Right cardiac atrium (tissue), 5 donors: ENCODE measurements around the gene GUCA1A. TPM values are rescaled to one million over a fixed set of nuclear protein-coding genes. Genes with fewer than 3 reads are reported as not detected.

ENCODE experiments used
- ATAC-seq, 2 donors: fragments of 200-7000 bp; cut with Tn5 transposase; one replicate each; pipeline versions ENCODE4 v1.8.0 to v1.9.1; 2020; ENCODE audit warnings: moderate library complexity in 2 of 2, mild to moderate bottlenecking in 1 of 2
- DNase-seq, 3 donors: peaks; one replicate each; pipeline ENCODE4 v3.0.0-alpha.2; 2020
- H3K27ac ChIP-seq: one replicate; pipeline ENCODE4 v1.5.1; 2013; ENCODE audit warnings: mild to moderate bottlenecking, low read length, control low read depth, moderate library complexity
- H3K27me3 ChIP-seq: one replicate; pipeline ENCODE4 v1.6.1; 2013; ENCODE audit not compliant: control insufficient read depth, insufficient read depth
- H3K4me1 ChIP-seq: one replicate; pipeline ENCODE4 v1.6.1; 2013; ENCODE audit warnings: low read length; ENCODE audit not compliant: control insufficient read depth, insufficient read depth
- H3K4me3 ChIP-seq: one replicate; pipeline ENCODE4 v1.5.1; 2013; ENCODE audit warnings: low read length, control low read depth
- H3K9me3 ChIP-seq: one replicate; pipeline ENCODE4 v1.6.1; 2013; ENCODE audit warnings: low read length; ENCODE audit not compliant: control insufficient read depth
- WGBS: extraction: QIAGEN DNeasy Blood & Tissue Kit; methylation state at CpG from one replicate; pipeline ENCODE4 v1.1.7; 2013; 5-methylcytosine and 5-hydroxymethylcytosine counted together
- intact Hi-C, 4 donors: fragments of 100-400 bp; cut with DNase I; formaldehyde crosslinking; loops; one replicate each; pipeline versions ENCODE4 v1.11.0 to v1.14.0; 2022 to 2023
- polyA plus RNA-seq: library from polyadenylated mRNA; stranded (reverse); fragments of 200-250 nt; gene quantifications from one replicate; pipeline ENCODE4 v1.2.3, GENCODE V29; 2013
- total RNA-seq, 4 donors: library from RNA; stranded (reverse); fragmentation: NEBNext Ultra II Directional; extraction: Animal tissue kit (Norgen Biotek cat#: 25700); gene quantifications; one replicate each; pipeline ENCODE4 v1.2.1, GENCODE V29; 2021
- donor health status: healthy with polysubstance abuse.
- donor health status: DM: no; HTN: yes; CAD: no.
- donor health status: DM: no; HTN: no; CAD: no.
- donor health status: DM: no; HTN: yes; CAD: no; lungs with severe emphysema.
- donor health status: DM: yes; HTN: yes; CAD: no.

Gene GUCA1A
- total and polyA plus RNA-seq, 5 donors, result not detected

DNA sequence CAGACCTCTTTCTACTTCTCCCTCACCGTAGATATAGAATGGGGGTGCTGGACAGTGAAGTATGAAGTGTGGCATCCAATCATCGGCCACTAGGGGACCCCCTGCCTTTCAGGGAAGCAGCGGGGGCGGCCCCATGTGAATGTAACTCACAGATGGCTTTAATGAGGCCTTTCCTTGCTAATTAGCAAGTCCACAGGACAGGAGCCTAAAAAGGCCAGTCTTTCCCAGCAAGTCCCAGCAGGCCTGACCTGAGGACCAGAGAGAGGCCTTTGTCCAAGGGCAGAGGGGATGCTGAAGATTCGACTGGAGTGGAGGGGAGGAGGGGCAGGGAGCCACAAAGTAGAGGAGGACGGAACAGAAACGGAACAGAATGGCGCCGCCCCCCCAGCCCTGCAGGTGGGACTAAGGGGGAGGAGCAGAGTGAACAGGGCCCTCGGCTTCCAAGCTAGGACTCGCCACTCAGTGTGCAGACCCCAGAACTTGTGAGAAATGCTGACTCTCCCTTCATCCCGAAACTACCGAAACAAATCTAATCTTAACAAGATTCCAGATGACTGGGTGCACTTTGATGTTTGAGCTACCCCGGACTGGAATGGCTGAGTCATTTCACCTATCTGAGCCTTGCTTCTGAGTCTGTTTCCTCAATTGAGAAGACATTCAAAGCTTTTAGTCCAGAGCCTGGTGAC lies 36.5 kb upstream of the GUCA1A start:
- peak in 1 of 2 donors; percentile 26 for ATAC-seq
- Histone ChIP-seq H3K4me1 (no peaks in the 10 kb centered on the region), H3K4me3 (no peak overlapping the region), H3K27me3 (no peaks in the 10 kb centered on the region), H3K9me3 (no peaks in the 10 kb centered on the region), H3K27ac (no peak overlapping the region)
- DNase-seq, result no peak
- intact Hi-C loops, result no loop called here
- 59% methylated on average over 14 of the region's 14 CpGs for WGBS

DNA sequence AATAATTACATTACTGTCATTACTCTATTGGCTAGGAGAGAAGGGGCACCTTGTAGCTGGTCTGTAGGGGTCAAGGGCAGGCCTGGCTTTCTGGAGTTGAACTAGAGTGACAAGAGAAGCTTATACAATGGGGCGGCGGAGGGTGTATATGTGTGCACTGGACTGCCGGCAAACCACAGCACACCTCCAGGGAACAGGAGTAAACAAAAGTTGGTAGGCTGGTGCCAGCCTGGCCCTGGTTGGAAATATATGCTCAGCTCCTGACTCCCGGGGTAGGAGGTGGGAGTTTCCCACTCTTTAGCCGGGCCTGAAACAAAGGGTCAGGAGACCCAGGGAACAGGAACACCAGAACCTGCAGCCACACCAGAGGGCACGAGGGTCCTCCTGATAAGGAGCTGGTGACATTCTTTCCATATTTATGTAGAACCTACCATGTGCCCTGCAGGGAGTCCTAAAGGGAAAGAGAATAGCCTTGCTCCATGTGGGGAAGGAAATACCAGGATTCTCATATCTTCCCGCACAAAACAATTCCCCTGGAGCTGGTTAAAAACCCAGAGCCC lies 35.9 kb upstream of the GUCA1A start:
- Histone ChIP-seq H3K4me3 (no peak overlapping the region), H3K27ac (no peak overlapping the region), H3K9me3 (no peaks in the 10 kb centered on the region), H3K4me1 (no peaks in the 10 kb centered on the region), H3K27me3 (no peaks in the 10 kb centered on the region)
- intact Hi-C loops, result no loop called here
- peak in 1 of 2 donors; percentile 31 for ATAC-seq
- DNase-seq, result no peak
- WGBS, result 81% methylated on average over 7 of the region's 7 CpGs

DNA sequence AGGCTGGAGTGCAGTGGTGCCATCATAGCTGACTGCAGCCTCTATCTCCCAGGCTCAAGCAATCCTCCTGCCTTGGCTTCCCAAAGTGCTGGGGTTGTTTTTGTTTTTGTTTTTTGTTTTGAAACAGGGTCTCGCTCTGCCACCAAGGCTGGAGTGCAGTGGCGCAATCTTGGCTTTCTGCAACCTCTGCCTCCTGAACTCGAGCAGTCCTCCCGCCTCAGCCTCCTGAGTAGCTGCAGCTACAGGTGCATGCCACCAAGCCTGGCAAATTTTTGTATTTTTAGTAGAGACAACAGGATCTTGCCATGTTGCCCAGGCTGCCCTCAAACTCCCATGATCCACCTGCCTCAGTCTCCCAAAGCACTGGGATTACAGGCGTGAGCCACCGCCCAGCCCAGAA lies 35.0 kb upstream of the GUCA1A start:
- no peaks in the 10 kb centered on the region for H3K4me1 ChIP-seq
- no peak overlapping the region for H3K4me3 ChIP-seq
- WGBS, result 94% methylated on average over 6 of the region's 6 CpGs
- no peak overlapping the region for H3K27ac ChIP-seq
- intact Hi-C loops, result no loop called here
- H3K9me3 ChIP-seq, result no peaks in the 10 kb centered on the region
- H3K27me3 ChIP-seq, result no peaks in the 10 kb centered on the region
- DNase-seq, result no peak
- no peak for ATAC-seq

DNA sequence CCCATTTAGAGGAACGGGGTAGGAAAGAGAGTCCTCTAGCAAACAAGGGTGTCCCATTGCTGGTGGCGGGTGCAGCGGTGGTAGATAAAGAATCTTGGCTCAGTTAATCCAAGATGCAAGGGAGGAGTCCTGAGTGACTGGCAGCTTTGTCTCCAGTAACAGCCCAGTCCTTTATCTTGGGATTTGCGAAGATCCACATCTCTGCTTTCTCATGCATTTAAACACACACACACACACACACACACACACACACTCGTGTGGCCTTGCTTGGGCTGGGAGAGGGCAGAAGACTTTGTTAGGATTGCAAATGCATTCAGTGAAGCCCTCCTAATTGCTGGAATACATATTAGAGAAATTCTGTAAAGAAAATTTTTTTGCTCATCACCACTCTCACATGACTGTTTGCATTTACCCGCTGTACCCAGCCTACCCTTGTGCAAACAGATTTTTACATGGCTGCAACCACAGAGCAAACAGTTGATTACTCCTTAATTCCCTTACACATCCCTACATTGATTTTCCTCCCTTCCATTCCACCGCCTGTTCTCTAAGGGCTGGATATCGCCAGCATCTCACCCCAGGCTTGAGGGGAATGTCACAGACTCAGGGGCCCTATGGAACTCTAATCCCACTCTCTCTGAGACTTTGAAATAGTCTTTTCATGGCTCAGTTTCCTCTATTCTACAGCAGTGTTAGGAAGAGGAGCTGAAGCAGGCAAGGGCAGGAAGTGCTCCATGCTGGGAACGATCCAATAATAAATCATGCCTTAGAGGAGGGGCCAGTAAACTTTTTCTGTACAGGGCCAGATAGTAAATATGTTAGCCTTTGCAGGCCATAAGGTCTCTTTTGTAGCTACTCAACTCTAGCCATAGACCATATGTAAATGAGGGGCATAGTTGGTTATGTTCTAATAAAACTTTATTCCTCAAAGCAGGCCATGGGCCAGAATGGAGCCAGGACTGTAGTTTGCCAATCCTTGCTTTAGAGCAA lies 34.2 kb upstream of the GUCA1A start:
- Histone ChIP-seq H3K9me3 (no peaks in the 10 kb centered on the region), H3K27me3 (no peaks in the 10 kb centered on the region), H3K4me1 (no peaks in the 10 kb centered on the region), H3K27ac (no peak overlapping the region), H3K4me3 (no peak overlapping the region)
- intact Hi-C loops, result no loop called here
- no peak for DNase-seq
- WGBS, result 59% methylated on average over 9 of the region's 9 CpGs
- ATAC-seq, result no peak

DNA sequence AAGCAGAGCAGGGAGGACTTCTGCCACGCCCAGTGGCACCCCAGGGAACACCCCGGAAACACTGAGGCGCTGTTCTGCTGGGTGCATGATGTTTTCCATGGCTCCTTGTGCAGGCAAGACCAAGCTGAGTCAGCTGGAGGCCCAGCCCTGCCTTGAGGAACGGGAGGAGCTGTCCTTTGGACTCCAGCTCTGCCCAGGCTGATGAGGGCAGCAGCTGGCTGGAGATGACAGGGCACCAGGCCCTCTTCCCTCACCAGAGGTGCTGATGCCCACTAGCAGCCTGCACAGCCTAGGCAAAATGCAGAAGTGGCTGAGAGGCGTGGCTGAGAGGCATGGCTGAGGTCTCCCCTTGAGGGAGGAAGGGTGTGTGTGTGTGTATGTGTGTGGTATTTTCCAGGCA lies 33.1 kb upstream of the GUCA1A start:
- no peaks in the 10 kb centered on the region for H3K4me1 ChIP-seq
- DNase-seq (peak in 1 of 3 donors; percentile 69), ATAC-seq (no peak)
- no peaks in the 10 kb centered on the region for H3K9me3 ChIP-seq
- H3K27me3 ChIP-seq, result no peaks in the 10 kb centered on the region
- WGBS, result 85% methylated on average over 5 of the region's 5 CpGs
- H3K4me3 ChIP-seq, result no peak overlapping the region
- no peak overlapping the region for H3K27ac ChIP-seq
- intact Hi-C loops, result no loop called here

DNA sequence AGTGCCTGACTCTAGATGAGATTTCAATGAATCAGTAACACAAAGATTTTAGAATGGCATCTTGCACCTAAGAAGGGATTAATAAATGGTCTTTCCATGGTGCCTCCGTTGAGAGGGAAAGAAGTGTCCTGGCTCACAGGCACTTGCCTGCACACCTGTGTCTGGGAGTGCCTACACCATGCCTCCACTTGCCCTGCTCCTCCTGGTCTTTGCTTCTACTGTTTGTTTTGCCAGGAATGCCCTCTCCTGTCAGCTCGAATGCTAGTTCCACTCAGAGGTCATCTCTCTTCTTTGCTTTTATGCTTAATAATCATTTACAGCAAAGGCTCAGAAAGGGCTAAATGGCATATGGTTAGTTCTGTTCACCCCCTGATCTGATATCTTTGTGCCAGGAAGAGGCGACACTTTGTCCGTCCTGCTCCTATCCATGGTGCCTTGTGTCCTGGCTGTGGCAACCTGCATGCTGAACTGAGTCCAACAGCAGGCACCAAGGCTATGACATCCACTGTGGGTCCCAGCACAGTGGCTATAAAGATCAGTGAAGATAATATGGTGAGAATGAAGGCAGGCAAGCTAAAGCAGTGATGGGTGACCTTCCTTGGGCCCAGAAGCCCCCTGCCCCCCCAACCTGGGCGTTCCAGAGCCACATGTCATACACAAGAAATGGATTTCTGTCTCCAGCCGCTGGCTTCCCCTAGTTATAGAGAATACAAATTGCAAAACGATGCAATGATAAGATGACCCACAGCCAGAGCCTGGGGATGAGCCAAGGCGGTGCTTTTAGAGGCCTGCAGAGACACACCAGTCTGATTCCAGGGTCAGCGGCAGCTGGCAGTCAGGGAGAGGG lies 32.2 kb upstream of the GUCA1A start:
- 76% methylated on average over 9 of the region's 9 CpGs for WGBS
- no peaks in the 10 kb centered on the region for H3K27me3 ChIP-seq
- no peaks in the 10 kb centered on the region for H3K4me1 ChIP-seq
- intact Hi-C loops, result no loop called here
- H3K27ac ChIP-seq, result no peak overlapping the region
- no peaks in the 10 kb centered on the region for H3K9me3 ChIP-seq
- no peak overlapping the region for H3K4me3 ChIP-seq
- DNase-seq, result no peak
- ATAC-seq, result peak in 1 of 2 donors; percentile 13

DNA sequence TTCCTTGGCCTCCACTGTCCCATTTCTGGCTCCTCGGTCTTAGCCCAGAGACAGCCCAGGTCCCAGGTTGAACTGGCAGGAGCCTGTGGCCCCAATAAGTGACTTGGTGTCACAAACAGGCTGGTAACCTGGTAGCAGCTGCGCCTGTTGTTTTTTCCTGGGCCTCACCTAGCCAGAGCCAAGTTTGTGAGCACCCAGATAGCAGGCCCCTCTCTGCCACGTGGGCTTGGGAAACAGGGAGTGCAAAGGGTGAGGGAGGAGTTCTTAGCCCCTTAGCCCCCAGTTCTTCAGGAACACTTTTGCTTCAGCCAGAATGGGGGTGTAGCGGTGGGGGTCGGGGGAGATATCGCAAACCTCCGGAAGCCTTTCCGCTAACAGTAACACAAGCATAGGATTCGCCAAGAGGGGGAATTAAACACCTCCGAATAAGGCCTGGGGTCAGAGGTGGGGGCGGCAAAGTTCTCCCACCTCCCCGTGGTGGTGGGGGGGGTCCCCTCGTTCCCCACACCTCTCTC lies 31.5 kb upstream of the GUCA1A start:
- no peaks in the 10 kb centered on the region for H3K9me3 ChIP-seq
- no peak for DNase-seq
- H3K27me3 ChIP-seq, result no peaks in the 10 kb centered on the region
- peak in 1 of 2 donors; percentile 17 for ATAC-seq
- intact Hi-C loops, result no loop called here
- H3K4me3 ChIP-seq, result peak overlapping the region; percentile 40
- H3K27ac ChIP-seq, result no peak overlapping the region
- H3K4me1 ChIP-seq, result no peaks in the 10 kb centered on the region
- WGBS, result 48% methylated on average over 13 of the region's 13 CpGs

DNA sequence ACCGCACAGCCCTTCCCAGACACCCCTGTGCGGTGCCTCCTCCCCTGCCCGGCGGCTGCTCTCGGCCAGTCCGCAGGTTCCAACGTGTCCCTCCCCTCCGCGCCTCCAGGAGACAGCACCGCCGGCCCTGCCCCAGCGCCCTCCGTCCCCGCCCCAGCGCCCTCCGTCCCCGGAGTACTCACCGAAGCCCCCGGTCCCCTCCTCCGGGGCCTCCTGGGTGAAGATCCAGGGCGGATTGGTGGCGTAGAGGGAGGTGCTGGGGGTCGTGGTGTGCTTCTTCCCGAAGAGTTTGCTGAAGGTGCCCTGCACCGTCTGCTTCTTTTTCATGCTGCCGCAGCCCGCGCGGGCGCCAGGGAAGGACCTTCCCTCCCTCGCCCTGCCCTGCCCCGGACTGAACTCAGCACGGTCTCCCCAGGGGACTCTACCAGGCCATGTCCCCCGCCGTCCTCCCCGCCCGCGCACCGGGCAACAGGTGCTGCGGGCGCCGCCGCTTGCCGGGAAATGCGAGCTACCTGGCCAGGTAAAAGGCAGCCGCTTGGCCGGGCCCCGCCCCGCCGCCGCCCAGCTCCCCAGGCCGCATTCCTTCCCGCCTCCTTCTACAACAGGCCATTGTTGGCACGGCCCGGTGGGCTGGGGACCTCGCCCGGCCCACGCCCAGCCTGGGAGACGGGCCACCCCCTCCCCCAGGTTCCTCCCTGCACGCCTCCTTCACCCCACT lies 30.9 kb upstream of the GUCA1A start, which contains the start of gene C6orf132:
Gene C6orf132, minus strand, starts transcription at position 503 of the 718 bp plus-strand sequence. Its CDS starts 176 bp downstream, at position 327.
- intact Hi-C loops, result no loop called here
- Histone ChIP-seq H3K27me3 (no peaks in the 10 kb centered on the region), H3K27ac (no peak within 1 kb of the TSS), H3K4me1 (no peaks in the 10 kb centered on the region), H3K4me3 (peak within 1 kb of the TSS; percentile 40), H3K9me3 (no peaks in the 10 kb centered on the region)
- ATAC-seq, result peak; percentile 58 to 60
- peak in 2 of 3 donors; percentile 67 to 78 for DNase-seq
- WGBS, result 4% methylated on average over 60 of the region's 60 CpGs

DNA sequence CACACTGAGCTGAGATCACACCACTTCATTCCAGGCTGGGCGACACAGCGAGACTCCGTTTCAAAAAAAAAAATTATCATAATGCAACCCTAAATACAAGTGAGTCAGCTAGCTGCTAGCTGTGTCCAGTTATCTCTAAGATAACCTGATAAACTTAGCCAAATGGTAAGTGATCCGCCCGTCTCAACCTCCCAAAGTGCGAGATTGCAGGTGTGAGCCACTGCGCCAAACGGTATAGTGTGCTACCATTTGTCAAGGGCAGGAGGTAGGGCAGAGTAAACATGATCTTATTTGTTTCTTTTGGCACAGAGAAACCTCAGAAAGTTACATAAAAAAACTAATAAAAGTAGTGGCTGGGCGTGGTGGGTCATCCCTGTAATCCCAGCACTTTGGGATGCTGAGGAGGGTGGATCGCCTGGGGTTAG lies 26.0 kb upstream of the GUCA1A start:
- Histone ChIP-seq H3K4me1 (no peaks in the 10 kb centered on the region), H3K9me3 (no peaks in the 10 kb centered on the region), H3K4me3 (no peak overlapping the region), H3K27me3 (no peaks in the 10 kb centered on the region), H3K27ac (no peak overlapping the region)
- no peak for ATAC-seq
- no peak for DNase-seq
- intact Hi-C loops, result no loop called here
- WGBS, result 73% methylated on average over 10 of the region's 10 CpGs

DNA sequence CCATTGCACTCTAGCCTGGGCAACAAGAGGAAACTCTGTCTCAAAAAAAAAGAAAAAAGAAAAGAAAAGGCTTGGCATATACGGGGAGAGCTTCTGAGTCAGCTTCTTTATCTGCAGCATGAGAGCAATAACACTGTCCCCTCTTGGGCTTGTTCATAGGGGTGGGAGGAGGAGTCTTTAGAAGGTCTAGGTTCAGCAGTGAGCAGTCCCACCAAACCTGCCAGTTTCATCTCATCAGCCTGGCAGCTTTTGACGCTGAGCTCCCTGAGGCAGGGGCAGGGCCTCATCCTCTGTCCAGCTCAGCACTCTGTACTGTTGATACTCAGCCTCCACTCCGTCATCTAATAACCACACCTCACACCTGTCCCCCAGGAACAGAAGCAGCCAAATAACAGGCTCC lies 25.1 kb upstream of the GUCA1A start:
- intact Hi-C loops, result no loop called here

More for the DNA sequence above, 25.1 kb upstream of the GUCA1A start:
- Histone ChIP-seq H3K27me3 (no peaks in the 10 kb centered on the region), H3K9me3 (no peaks in the 10 kb centered on the region), H3K27ac (no peak overlapping the region), H3K4me1 (no peaks in the 10 kb centered on the region), H3K4me3 (no peak overlapping the region)
- ATAC-seq (no peak), DNase-seq (no peak)
- WGBS, result 36% methylated on average over 3 of the region's 3 CpGs
